HuH-7 (cell line): ENCODE results near the gene PRAMEF12.
"Not testable (repeated sequence)": the region's sequence is repeated elsewhere in the genome, so short reads cannot be mapped to it uniquely, and the experiment has no call there.

Experiments used
- DNase-seq: peaks from one replicate; pipeline ENCODE4 v3.0.0; 2011; ENCODE audit warnings: low spot score

The PRAMEF12 gene

DNA sequence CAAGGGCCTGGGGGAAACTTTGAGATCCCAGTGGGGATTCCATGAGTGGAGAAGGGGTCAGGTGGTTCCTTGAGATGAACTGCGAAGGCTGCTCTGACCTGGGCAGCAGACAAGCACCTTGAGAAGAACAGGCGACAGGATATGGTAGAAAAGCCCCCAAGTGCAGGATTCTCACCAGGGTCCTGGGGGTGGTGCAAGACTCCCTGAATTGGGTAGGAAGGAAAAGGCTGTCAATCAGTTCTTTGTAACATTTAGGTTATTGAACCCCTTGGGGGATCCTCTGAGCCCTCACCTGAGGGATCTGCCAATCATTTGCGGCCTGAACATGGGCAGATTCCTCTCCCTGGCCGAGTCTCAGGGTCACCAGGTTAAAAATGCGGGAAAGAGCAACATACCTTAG, 2.4 kb upstream of the PRAMEF12 start:
- no peak for DNase-seq

DNA sequence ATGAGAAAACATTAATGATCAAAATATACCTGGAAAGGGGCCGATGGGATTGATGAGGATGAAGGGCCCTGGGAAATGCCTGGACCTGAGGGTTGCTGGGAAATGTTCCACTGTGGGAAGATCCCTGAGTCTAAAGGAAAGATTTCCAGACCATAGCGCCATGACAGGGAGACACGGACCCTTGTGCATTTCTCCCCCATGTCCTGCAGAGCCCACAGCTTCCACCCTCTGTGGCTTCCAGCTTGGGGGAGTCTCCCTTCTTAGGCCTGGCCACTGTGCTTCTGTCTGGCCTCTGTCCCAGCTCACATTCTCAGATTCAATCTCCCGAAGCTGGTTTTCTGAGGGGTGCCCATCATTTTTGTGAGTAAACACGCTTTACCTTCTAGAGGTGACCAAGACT, 1.0 kb upstream of the PRAMEF12 start:
- DNase-seq: no peak

DNA sequence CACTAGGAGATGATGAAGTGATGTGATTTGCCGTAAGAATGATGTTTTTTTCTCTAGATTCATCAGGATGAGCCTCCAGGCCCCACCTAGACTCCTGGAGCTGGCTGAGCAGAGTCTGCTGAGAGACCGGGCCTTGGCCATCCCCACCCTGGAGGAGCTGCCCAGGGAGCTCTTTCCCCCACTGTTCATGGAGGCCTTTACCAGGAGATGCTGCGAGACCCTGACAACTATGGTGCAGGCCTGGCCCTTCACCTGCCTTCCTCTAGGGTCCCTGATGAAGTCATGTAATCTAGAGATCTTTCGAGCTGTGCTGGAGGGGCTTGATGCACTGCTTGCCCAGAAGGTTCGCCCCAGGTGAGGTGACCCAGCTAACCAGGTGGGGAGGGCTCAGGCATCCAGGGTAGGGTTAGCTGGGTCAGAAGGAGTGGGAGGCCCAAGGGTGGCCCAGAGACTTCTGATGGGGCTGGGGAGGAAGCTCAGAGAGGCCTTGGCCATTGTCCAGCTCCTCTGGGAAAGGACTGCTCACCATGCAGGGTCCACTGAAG, 1.3 kb downstream of the PRAMEF12 start:
- no peak for DNase-seq

DNA sequence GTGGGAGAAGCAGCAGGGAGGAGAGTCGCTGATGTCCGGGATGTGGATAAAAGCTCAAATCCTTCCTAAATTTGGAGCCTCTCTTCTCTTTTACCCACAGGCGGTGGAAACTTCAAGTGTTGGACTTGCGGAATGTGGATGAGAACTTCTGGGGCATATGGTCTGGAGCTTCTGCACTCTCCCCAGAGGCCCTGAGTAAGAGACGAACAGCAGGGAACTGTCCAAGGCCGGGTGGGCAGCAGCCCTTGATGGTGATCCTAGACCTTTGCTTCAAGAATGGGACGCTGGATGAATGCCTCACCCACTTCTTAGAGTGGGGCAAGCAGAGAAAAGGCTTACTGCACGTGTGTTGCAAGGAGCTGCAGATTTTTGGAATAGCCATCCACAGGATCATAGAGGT, 1.9 kb downstream of the PRAMEF12 start:
- DNase-seq: no peak

DNA sequence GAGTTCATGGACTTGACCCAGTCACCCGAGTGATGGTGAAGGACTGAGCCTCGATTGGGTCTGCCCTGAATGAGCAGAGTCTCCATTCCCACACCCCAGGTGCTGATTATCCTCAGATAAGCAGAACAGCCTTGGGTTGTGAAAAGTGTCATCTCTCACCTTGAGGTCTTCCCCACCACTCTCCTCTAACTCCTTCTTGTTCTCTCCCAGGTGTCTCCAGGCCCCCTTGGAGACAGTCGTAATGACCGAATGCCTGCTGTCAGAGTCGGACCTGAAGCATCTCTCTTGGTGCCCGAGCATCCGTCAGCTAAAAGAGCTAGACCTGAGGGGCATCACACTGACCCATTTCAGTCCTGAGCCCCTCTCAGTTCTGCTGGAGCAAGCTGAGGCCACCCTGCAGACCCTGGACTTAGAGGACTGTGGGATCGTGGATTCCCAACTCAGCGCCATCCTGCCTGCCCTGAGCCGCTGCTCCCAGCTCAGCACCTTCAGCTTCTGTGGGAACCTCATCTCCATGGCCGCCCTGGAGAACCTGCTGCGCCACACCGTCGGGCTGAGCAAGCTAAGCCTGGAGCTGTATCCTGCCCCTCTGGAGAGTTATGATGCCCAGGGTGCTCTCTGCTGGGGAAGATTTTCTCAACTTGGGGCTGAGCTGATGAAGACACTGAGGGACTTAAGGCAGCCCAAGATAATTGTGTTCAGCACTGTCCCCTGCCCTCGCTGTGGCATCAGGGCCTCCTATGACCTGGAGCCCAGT, 3.4 kb downstream of the PRAMEF12 start:
- DNase-seq: no peak

DNA sequence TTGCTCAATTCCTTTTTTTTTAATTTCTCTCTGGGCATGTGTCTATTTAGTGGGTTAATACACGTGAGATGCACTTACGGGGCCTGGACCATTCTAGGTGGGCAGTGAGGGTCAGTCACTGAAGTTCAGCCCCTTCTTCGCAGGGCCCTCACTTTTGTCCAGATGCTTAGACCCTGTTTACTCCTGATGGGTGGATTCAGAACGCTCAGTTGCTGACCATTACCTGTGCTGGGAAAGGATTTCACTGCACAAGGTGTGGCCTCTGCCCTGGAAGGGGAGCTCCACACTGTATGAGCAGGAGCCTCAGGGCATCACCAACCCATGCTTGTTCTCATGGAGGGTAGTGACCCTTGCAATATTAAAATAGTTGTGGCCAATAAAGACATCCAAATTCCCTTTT, 4.5 kb downstream of the PRAMEF12 start:
- DNase-seq: no peak

DNA sequence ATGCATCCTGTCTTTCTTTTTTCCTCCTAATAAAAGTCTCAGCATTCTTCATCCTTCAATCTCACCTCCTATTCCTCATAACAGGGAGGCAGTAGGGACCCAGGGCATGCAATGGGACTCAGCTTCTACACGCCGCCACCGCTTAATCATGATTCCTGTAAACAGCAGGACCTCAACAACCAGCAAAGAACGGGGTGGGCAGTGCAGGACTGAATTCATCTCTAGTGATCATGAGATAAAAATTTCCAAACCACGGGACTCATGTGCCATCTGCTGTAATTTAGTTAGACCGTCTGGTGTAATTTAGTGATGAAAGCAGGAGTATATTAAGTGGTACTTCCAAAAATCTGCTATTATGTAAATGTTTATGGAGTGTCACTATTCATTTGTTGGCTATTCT, 5.4 kb downstream of the PRAMEF12 start:
- DNase-seq: no peak

DNA sequence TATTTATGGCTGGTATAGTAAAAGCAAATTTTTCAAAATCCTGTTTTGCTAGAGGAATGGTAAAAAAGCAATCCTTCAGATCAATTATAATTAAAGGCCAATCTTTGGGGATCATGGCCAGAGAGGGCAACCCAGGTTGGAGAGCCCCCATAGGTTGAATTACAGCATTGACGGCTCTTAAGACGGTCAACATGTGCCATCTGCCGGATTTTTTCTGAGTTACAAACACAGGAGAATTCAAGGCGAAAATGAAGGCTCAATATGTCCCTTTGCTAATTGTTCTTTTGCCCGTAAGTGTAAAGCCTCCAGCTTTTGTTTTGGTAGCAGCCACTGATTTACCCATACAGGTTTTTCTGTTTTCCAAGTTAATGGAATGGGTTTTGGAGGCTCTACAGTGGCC, 8.0 kb downstream of the PRAMEF12 start:
- not testable (repeated sequence) for DNase-seq

DNA sequence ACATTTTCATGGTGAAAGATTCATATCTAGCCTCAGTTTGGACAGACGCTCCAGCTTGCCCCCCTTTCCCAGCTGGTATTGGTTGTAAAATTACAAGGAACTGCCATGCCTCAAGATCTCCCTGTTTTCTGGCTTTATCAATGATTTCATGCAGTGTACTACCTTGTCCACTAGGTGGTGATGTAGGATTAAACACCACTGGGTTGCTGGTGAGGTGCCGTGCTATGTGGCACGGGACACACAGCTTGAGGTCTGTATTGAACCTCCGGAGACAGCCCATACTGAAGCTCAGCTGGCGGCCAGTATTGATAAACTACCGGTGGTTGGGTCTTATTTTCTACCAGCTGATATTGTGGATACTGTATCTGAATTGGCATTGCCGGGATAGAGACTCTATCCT, 10.2 kb downstream of the PRAMEF12 start:
- DNase-seq: not testable (repeated sequence)

DNA sequence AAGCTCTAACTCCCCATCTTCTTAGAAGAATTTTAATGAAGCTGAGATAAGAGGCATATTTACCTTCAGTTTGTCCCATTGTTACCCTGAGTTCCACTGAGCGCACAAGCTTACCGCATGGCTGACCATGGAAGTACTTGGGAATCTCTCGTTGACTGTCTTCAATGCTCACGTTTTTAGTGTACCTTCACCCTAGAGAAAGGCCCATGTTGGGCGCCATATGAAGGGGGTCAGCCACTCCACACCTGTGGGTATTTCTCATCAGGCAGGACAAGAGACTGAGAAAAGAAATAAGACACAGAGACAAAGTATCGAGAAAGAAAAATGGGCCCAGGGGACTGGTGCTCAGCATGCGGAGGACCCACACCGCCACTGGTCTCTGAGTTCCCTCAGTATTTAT, 11.2 kb downstream of the PRAMEF12 start:
- DNase-seq: not testable (repeated sequence)

DNA sequence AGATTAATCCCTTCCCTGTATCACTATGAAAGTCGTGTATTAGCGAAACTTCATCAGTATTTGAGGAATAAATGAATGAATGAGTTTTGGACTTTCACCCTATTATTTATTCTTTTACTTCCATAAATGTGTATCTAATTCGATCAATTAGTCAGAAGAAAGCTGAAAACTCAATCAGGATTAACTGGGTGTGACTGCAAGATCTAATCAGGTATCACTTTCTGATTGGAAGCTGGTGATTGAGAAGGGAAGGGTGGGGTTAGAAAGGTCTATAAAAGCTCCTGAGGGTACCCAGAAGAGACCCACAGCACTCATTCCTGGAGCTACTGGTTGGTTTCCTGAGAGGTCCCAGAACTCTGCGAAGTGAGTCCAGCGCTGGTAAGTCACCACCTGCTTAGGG, 17.6 kb downstream of the PRAMEF12 start, which contains the start of gene PRAMEF1:
PRAMEF1 (plus strand) TSS at position 301 of the 400 bp plus-strand sequence. CDS start 1,831 bp downstream, outside the sequence.
- not testable (repeated sequence) for DNase-seq

DNA sequence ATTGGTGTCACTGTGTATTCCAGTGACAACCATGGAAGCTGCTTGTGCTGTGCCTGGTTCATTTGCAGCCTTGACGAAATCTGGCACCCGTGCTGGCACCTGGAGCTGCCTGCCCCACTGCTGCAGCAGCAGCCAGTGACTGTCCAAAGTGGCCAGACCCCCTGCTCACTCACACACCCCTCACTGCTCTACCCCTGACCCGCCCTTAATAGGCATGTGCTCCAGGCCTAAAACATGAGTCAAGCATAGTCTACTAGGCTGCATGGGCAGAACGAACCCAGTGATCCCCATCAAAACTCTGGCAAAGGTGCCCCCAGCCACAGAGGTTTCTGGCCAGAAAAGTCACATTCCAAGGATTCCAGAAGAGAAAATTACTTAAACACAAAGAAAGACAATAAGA, 25.4 kb downstream of the PRAMEF12 start:
- DNase-seq: no peak

DNA sequence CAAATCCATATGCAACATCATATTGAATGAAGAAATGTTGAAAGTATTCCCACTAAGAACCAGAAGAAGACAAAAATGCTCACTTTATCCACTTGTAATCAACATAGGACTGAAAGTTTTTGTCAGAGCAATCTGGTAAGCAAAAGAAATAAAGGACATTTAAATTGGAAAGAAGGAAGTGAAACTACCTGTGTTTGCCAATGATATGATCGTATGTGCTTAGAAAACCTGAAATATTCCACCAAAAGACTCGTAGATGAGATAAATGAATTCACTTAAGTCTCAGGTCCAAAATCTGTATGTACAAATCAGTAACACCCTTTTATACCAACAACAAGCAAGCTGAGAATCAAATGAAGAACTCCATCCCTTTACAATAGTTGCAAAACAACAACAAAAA, 26.2 kb downstream of the PRAMEF12 start:
- DNase-seq: no peak

DNA sequence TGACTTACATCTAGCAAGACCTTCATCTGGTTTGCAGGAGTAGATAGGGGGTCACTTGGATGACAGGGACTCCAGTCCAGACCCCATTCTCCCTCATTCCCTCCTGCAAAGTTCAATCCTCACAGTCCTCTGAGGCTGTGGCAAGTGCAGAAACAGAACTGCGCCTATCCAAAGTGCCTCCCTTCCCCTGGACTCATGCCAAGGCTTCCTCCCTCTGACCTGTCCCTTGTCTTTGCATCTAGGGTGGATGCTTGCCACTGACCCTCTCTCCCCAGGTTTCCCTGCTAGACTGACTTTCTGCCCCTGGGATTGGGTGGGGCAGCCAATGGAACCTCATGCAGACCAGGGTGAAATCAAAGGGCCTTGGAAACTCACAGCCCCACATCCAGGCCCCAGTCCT, 36.4 kb downstream of the PRAMEF12 start:
- DNase-seq: no peak

DNA sequence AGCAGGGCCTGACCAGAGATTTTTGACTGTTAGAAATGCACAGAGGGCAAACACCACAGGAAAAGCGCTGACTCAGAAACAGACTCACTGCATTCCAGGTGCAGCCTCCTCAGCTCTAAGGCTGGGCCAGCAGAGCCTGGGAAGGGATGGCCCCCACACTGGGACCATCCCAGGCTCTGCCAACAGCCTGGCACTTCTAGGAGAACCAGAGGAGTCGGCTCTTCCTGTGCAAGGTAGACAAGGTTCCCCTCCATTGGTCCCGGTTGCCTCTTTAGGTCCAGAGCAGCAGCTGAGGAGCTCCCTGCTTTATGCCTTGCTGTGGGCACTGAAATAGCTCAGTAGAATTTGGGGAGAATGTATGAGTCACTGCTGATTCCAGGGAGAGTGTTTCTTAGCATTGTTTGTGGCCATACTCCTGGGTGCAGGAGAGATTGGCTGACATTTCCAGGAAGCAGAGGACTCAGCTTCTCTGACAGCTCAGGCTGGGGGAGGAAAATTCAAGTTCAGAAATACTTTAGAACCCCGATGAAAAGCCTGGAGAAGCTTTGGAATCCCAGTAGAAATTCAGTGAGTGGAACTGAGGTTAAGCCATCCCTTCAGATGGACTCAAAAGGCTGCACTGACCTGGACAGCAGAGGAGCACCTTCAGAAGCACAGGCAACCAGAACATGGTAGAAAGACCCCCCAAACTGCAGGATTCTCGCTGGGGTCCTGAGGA, 37.3 kb downstream of the PRAMEF12 start:
- no peak for DNase-seq

DNA sequence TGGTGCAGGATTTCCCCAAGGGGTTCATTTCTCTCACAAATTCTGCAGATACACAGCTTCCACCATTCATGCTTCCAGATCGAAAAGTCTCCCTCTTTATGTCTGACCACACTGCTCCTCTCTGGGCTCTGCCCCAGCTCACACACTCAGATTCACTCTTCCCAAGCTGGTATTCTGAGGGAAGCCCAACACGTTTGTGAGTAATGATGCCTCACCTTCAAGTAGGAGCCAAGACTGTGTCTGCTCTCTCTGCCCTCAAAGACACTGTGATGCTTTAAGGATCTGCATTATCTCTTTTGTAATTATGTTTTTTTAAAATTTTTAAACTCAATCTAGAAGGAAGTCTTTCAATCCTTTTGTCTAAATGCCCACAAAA, 37.9 kb downstream of the PRAMEF12 start:
- DNase-seq: no peak

DNA sequence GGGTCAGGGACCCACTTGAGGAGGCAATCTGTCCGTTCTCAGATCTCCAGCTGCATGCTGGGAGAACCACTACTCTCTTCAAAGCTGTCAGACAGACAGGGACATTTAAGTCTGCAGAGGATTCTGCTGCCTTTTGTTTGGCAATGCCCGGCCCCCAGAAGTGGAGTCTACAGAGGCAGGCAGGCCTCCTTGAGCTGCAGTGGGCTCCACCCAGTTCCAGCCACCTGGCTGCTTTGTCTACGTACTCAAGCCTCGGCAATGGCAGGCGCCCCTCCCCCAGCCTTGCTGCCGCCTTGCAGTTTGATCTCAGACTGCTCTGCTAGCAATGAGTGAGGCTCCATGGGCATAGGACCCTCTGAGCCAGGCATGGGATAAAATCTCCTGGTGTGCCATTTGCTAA, 45.5 kb downstream of the PRAMEF12 start:
- DNase-seq: not testable (repeated sequence)
